Epithelial cell of proximal tubule (primary cell): ENCODE results near the gene USO1. TPM values are rescaled to one million over a fixed set of nuclear protein-coding genes. Genes with fewer than 3 reads are reported as not detected.

Experiments used
- DNase-seq: peaks from one replicate; pipeline ENCODE4 v3.0.0-alpha.2; 2011; ENCODE audit warnings: low read depth
- H3K4me3 ChIP-seq: 2 replicates; pipeline ENCODE4 v1.5.1; 2011; ENCODE audit warnings: low read depth, mild to moderate bottlenecking, low read length
- CTCF ChIP-seq: conservative IDR thresholded peaks from 2 replicates; pipeline ENCODE4 v1.5.1; 2012; ENCODE audit warnings: low read depth, mild to moderate bottlenecking, low read length
- total RNA-seq: library from RNA; depleted of rRNA; stranded (reverse); fragments of >200 nt; gene quantifications from 2 replicates; pipeline ENCODE4 v1.2.3, GENCODE V29; 2015

USO1 gene
- total RNA-seq, result 46.0 and 57.8 TPM in 2 replicates

GRCh38 chr4:75724066-75724866 lies at the start of gene USO1:
Gene USO1, plus strand, starts transcription at chr4:75724577. Its CDS starts 243 bp downstream, at chr4:75724820.
- peak; percentile 88 for DNase-seq
- H3K4me3 ChIP-seq, result peak within 1 kb of the TSS; percentile 96
- TF ChIP-seq CTCF, result peak; percentile 97

- H3K4me3 ChIP-seq, result no peak overlapping the region
- TF ChIP-seq CTCF, result no peak
- DNase-seq, result no peak
Measured at GRCh38 chr4:75675004-75675531, 49.3 kb upstream of the USO1 start.

GRCh38 chr4:75678473-75678872 lies 45.9 kb upstream of the USO1 start:
- no peak for DNase-seq
- H3K4me3 ChIP-seq, result no peak overlapping the region
- no peak for TF ChIP-seq CTCF

GRCh38 chr4:75678965-75679364 lies 45.4 kb upstream of the USO1 start:
- no peak for TF ChIP-seq CTCF
- no peak overlapping the region for H3K4me3 ChIP-seq
- DNase-seq, result no peak

- DNase-seq, result no peak
Measured at GRCh38 chr4:75679876-75680575, 44.4 kb upstream of the USO1 start.

GRCh38 chr4:75683482-75684155 lies 40.8 kb upstream of the USO1 start:
- H3K4me3 ChIP-seq, result no peak overlapping the region
- no peak for DNase-seq
- TF ChIP-seq CTCF, result no peak

More at GRCh38 chr4:75679876-75680575, 44.4 kb upstream of the USO1 start:
- no peak for TF ChIP-seq CTCF
- no peak overlapping the region for H3K4me3 ChIP-seq
